NCI-H1694 treated with DMSO at 0.1 percent for 48 hours (cell line): Measurements from ENCODE around the gene NUFIP1.
"Not testable (repeated sequence)": the region's sequence is repeated elsewhere in the genome, so short reads cannot be mapped to it uniquely, and the experiment has no call there.

Experiments
- DNase-seq: peaks from one replicate; lab custom pipeline; 2025; lab: John Stamatoyannopoulos, UW

The NUFIP1 gene

DNA sequence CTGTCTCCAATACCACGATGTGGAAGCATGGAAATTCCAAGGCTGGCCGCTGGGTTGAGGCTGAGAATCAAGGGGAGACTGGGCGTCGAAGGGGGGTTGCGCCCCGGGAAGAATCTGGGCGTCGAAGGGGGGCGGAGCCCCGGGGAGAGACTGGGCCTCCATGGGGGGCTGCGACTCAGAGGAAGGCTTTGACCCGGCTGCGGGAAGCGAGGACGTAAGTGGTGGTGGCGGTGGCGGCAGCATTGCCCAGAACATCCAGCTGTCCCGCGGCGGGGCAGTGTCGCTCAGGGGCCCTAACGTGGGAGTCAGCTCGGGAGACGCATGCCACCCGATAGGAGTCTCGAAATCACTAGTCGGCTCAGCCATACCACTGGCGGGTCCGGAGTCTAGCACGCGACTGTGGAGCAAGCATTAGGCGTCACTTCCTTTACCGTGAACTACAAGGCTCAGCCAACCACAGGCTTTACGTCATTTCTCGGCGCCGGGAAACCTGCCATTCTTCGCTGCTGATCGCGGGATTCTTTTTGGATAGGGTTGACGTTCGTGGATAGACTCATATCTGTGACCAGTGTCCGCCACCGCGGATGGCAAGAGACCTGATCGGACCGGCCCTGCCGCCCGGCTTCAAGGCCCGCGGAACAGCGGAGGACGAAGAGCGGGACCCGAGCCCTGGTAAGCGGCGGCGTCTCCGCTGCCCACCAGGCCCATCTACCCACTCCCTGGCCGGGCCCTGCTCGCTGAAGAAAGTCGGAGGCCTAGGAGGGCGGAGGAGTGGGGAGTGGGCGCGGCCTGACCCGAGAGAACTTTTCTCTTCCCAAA is at the start of gene NUFIP1, which contains the start of gene GPALPP1:
NUFIP1 (minus strand) TSS at position 401 of the 819 bp plus-strand sequence; CDS start at position 366, 35 bp downstream.
GPALPP1 (plus strand) TSS at position 468 of the 819 bp plus-strand sequence; CDS start at position 585, 117 bp downstream.
- DNase-seq = peak; percentile 87

DNA sequence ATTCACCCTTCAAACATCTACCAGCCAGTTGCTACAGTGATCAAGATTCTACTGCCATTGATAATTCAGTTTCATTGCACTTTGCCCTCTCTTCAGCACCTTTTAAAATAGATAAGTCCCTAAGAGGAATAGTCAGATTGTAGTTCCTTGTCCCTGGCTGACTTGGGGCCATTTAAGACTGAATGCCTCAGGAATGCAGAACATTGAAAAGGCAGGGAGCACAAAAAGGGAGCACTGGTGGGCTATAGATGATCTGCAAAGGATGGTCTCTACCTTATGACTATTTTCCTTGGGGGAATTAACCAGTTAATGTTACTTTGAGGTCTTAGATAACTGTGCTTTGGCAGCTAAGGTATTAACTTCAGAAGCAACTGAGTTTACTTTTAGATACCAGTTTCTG is 46.9 kb upstream of the NUFIP1 start:
- no peak for DNase-seq

DNA sequence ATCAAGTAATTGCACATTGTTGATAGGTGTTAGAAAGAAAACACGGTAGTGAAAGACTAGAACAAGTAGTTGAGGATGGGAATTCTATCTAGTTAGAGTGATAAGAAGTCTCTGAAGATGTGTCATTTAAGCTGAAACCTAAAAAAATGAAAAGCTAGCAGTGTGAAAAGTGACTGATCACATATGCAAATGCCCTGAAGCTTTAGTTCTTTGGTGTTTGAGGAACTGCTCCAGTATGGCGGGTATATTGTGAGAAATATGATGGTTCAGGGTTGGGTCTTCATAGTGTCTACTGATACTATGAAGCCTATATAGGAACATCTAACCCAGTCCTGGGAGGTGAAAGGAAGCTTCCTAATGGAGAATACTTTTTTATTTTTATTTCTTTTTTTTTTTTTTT is 45.1 kb upstream of the NUFIP1 start:
- no peak for DNase-seq

- no peak for DNase-seq
Observed at GRCh38 chr13:45024847-45025246, 35.6 kb upstream of the NUFIP1 start.

- DNase-seq = no peak
Observed at GRCh38 chr13:45021250-45021649, 32.0 kb upstream of the NUFIP1 start.

DNA sequence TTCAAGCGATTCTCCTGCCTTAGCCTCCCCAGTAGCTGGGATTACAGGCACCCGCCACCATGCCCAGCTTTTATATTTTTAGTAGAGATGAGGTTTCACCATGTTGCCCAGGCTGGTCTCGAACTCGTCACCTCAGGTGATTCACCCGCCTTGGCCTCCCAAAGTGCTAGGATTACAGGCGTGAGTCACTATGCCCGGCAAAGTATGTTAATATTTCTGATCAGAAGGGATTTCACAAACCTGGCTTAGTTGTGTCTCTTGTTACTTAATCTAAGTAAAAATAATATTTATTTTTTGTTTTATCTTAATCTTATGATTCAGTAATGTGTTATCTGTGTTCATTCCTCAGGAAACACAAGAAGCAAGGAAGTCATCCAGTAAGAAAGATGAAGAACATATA is 30.7 kb upstream of the NUFIP1 start:
- DNase-seq = not testable (repeated sequence)

GRCh38 chr13:45016792-45017425 is 27.6 kb upstream of the NUFIP1 start:
- DNase-seq = no peak

GRCh38 chr13:45015300-45015699 is 26.0 kb upstream of the NUFIP1 start:
- no peak for DNase-seq

GRCh38 chr13:45011198-45011597 is 21.9 kb upstream of the NUFIP1 start:
- DNase-seq = no peak

DNA sequence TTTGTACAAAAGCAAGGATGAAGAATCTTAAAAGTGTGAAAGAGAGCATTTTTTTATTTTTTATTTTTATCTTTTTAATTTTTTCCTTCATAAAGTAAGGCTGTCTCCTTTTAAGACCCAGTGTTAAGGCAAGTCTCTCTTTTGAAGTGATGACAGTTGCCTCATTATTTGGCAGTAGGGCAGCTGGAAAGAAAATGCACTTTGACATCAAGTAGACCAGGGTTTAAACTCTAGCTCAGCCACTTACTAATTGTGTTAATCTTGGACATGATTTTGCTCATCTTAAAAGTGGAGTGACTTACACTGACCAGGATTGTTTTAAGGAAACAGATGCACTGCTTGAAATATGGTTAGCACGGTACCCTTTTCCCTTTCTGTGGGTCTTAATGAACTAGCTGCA is 18.6 kb upstream of the NUFIP1 start:
- no peak for DNase-seq

DNA sequence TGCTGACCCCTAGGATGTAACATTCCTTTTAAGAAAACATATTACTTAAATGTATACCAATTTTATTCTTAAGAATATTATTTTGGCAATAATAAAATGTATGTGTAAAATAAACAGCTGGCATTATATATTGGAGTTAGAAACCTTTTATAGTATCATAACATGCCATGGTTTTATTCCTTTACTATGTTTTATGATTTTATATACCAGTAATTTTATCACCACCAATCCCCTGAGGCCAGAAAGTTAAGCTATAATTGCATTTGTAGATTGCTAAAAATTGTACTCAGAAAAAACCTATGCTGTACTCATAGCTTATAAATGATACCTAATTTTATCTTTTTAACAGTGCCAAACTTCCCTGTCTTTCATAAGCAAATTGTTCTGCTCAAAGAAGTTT is 18.0 kb upstream of the NUFIP1 start:
- no peak for DNase-seq

- no peak for DNase-seq
Observed at GRCh38 chr13:45004096-45004495, 14.8 kb upstream of the NUFIP1 start.

DNA sequence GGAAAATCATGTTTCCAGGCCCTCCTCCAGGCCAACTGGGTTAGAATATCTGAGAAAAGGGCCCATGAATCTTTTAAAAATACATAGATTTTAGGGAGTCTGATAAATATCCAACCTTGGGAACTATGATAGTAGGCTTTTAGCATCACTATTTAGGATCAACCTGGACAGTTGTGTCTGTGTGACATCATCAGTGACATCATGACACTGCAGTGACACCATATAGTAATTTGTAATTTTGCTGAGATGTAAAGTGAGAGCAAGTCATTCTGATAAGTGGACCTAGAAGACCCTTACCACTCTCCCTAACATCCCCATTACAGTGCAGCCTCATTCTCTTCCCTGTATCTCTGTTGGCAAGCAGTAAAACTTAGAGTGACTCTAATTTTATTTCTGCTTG is 14.1 kb upstream of the NUFIP1 start:
- no peak for DNase-seq

DNA sequence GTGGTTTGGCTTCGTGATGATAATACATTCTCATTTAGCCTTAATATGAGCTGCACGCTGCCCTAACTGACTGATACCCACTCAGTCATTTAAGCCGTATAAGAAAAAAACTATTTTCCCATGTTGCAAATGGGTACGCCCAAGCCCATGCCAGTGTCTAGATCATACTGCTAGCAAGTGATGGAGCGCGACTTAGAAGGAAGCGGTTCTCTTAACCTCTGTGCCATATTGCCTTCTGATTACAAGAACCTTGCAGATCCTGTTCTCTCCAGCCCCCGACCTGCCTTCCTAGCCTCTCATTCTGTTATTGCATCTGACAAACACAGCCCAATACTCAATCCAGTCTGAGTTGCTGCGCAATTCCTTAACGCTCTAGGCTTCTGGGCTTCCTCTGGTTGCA is 670 bp upstream of the NUFIP1 start:
- no peak for DNase-seq

DNA sequence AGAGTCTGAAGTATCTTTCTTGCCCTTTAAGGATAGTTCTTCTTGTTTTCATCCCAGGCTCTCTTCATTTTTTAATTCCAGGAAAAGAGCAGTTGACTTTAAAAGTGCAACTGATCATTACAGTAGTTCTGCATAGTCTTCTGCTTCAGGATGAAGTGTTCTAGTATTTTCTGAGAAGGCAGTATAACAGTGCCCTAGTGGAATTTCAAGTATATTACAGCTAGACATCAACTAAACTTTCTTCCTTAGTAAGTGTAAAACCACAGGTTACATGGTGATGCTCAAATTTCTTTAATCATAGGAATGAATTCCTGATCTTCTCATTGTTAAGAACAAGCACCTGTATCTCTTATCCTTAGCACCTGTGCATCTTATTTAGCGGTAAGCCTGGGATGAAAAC is 10.9 kb downstream of the NUFIP1 start:
- no peak for DNase-seq

DNA sequence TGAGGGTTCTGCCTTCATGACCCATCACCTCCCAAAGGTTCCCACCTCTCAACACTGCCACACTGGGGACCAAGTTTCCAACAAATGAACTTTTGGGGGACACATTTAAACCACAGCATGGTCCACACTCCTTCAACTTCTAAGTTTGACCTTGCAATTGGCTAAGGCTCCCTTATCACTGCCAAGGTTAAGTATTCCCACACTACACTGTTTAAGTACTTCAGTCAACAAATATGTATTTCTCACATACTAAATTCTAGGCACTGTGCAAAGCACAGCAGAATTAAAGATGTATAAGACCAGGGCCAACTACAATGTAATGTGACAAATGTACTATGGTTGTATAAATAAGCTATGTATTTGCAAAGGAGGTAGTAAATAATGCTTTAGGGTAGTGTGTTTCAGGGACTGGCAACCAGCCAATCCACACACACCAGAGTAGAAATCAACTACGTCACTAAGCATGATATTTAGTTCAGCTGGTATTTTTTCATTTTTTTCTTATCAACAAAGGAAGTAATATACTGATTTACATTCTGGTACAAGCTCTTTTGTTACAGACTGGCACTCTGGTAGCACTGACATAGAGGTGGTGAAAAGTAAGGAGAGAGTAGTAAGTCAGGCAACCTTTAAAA is 12.2 kb downstream of the NUFIP1 start:
- DNase-seq = no peak

DNA sequence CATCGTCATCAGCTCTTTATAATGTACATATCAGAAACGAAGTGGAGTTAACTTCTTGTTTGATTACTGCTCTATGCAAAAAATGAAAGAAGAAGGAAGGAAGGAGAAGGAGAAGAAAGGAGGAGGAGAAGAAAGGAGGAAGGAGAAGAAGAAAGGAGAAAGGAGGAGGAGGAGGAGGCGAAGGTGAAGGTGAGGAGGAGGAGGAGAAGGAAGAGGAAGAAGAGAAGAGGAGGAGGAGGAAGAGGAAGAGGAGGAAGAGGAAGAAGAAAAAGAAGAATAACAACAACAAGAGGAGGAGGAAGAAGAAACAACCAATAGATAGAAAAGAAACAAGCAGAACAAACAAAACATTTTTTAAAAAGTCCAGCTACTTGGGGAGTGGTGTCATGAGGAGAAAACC is 13.1 kb downstream of the NUFIP1 start:
- DNase-seq = no peak

DNA sequence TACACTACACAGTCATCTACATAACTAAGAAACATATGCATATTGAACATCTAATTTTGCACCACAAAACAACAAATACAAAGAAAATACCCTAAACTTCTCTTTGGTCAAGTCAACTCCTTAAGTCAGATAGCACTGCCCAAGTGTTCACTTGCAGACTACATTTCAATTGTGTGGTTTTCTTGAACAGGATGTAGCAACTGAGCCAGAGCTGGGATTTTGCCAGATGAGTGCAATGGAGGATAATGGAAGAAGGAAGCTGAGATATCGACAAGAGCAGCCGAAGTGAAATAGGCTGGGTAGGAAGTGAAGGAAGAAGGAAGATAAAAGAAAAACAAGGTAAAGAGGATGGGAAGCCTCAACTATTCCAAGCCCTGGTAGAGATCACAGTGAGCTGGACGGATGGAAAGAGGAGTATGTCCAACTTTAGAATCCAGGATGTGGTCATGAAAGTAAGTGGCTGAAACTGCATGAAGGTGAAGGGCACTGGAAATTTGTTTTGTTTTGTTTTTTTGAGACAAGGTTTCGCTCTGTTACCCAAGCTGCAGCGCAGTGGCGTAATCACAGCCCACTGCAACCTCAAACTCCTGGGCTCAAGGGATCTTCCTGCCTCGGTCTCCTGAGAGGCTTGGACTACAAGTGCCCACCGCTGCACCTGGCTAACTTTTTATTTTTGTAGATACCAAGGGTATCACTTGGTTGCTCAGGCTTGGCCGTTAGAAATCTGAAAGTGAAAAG is 15.0 kb downstream of the NUFIP1 start:
- DNase-seq = no peak

- peak; percentile 17 for DNase-seq
Observed at GRCh38 chr13:44972956-44973581, 16.2 kb downstream of the NUFIP1 start.

- DNase-seq = no peak
Observed at GRCh38 chr13:44971656-44972595, 17.3 kb downstream of the NUFIP1 start.
